Activated CD4-positive, alpha-beta T cell treated with anti-CD3 and anti-CD28 coated beads for 4 hours (primary cell): Measurements from ENCODE around the gene TIGD4.
"Not testable (repeated sequence)": the region's sequence is repeated elsewhere in the genome, so short reads cannot be mapped to it uniquely, and the experiment has no call there.

Experiments
- DNase-seq, 2 donors: peaks; one replicate each; pipeline ENCODE4 v3.0.0-alpha.2; 2020

TIGD4 gene

GRCh38 chr4:152778656-152779512, 646 bp downstream of the TIGD4 start:
- peak; percentile 23 to 30 for DNase-seq

DNA sequence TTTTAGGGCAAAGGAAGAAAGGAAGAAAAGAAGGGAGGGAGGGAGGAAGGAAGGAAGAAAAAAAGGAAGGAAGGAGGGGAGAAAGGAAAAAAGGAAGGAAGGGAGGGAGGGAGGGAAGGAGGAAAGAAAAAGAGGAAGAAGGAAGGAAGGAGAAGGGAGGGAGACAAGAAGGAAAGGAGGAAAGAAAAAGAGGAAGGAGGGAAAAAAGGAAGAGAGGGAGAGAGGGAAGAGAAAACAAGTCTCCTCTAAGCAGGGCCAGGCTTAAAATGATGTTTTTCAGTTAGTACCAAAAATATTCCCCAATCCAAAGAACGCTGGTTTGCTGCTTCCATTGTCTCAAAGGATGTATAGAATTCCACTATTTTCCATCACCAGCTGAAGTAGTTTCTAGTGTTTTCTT, 2.0 kb downstream of the TIGD4 start:
- no peak for DNase-seq

- DNase-seq = no peak
Observed at GRCh38 chr4:152776352-152776751, 3.2 kb downstream of the TIGD4 start.

DNA sequence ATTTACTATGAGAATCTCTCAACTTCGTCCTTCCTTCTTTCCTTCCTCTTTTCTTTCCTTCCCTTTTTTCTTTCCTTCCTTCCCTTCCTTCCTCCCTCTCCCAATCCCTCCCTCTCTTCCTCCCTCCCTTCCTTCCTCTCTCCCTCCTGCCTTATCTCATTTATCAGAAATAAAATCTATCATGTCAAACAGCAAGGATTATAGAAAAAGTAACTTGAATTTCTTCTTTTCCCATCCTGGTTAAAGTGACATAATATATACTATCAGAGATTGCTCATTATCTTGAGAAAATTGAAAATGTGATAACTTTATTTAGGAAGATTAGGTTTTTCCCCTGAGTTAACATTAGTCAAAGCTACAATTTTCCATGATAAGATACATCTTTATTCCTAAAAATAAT, 5.6 kb downstream of the TIGD4 start:
- DNase-seq = no peak

- no peak for DNase-seq
Observed at GRCh38 chr4:152773339-152773738, 6.2 kb downstream of the TIGD4 start.

GRCh38 chr4:152771741-152772533, 7.6 kb downstream of the TIGD4 start:
- no peak for DNase-seq

- not testable (repeated sequence) for DNase-seq
Observed at GRCh38 chr4:152765069-152765737, 14.3 kb downstream of the TIGD4 start.

- no peak for DNase-seq
Observed at GRCh38 chr4:152763796-152764195, 15.7 kb downstream of the TIGD4 start.

DNA sequence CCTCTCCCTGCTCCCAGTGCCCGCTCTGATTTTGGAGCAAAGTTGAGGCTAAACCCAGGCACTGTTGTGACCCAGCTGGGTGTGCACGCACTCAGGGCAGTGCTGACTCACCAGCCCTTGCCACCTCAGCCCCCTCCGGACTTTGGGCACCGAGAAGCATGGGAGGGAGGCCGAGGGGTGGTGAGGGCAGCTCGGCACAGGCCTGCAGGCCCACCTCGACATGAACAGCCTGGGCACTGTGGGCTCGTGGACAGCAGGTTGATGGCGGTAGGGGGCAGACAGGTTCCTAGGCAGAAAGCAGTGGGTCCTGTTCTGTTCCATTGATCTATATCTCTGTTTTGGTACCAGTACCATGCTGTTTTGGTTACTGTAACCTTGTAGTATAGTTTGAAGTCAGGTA, 30.9 kb downstream of the TIGD4 start:
- no peak for DNase-seq

- DNase-seq = no peak
Observed at GRCh38 chr4:152747444-152747843, 32.1 kb downstream of the TIGD4 start.

DNA sequence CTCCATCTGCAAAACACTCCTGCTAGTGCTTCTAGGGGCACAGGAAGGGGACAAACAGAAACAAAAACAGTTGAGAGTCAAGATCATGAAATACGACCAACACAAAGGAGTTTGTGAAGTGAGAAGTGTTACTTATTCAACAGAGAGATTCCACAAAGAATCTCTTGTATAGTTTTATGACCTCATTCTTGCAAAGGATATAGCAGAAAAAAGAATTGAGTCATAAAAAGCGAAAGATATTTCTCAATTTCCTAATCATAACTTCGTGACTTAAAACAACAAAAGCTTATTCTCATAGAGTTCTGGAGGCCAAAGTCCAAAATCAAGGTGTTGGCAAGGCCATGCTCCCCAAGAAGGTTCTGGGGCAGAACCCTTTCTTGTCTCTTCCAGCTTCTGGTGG, 40.7 kb downstream of the TIGD4 start:
- DNase-seq = no peak

DNA sequence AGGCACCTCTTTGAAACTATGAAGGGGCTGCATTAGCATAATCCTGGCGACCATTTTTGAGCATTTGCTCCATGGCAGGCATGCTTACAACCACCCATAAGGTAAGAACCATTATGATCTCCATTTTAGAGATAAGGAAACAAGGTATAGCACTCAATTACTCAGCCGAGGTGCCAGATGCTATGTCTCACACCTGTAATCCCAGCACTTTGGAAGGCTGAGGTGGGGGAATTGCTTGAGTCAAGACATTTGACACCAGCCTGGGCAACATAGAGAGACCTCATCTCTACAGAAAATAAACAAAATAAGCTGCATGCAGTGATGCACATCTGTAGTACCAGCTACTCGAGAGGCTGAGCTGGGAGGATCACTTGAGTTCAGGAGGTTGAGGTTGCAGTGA, 43.6 kb downstream of the TIGD4 start:
- no peak for DNase-seq

DNA sequence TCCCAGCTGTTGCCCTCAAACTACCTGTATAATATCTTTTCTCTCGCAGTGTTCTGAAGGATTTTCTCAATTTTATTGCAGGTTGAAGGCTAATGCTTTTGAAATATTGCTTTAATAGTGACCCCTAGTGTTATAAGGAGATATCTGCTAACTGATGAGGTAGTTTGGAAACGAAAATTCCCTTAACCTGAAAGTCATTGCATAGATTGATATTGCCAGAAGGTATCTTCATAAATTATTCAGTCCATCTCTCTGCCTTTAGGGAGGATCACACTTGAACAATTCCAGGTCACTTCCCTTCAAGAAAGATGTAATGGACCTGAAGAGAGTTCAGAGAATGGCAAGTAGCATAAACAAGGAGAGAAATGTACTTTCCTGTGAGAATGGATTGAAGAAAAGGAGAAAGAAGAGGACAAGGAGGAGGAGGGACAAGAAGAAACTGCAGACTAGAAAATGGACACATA, 44.1 kb downstream of the TIGD4 start:
- no peak for DNase-seq

GRCh38 chr4:152734699-152735050, 44.9 kb downstream of the TIGD4 start:
- DNase-seq = no peak

DNA sequence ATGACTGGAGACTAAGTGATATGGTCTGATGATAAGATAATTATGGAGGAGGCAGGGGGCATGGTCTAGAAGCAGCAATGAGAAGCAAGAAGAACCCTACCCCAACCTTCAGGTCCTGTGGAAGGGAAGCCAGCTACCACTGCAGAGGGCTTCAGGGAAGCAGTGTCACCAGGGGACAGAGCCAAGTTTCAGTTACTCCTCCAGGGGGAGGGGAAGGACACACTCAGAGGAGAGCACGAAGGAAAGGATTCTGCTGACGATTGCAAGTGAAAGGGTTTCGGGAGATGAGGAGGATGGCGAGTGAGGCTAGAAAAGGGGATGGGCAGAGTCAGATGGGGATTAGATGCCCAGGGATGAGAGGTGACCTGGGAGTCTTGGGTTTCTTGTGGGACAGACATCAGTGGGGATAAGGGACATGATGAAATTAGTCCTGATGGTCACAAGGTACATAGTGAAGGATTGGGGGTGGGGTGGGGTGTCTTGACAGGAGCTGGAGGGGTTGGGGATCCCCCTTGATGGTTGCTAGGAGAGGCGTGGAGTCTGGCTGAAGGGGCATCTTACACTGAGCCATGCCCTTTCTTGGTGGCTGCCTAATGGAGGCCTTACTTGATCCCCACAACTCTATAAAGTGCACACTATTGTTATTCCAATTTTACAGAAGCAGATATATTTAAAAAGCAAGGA, 45.4 kb downstream of the TIGD4 start:
- DNase-seq = no peak

DNA sequence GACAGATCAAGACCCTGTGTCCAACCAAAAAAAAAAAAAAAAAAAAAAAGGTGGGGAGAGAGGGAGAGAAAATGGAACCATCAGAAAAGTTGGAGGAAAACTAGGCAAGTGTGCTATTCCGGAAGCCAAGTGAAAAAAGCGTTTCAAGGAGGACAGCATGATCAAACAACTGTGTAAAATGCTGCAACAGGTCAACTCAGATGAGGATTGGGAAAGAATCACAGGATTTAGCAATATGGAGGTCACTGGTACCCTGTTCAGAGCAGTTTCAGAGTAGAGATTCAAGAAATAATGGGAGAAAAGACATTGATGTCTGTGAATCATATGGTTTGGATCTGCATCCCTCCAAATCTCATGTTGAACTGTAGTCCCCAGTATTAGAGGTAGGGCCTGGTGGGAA, 47.5 kb downstream of the TIGD4 start:
- no peak for DNase-seq

GRCh38 chr4:152729466-152729865, 50.1 kb downstream of the TIGD4 start:
- no peak for DNase-seq

DNA sequence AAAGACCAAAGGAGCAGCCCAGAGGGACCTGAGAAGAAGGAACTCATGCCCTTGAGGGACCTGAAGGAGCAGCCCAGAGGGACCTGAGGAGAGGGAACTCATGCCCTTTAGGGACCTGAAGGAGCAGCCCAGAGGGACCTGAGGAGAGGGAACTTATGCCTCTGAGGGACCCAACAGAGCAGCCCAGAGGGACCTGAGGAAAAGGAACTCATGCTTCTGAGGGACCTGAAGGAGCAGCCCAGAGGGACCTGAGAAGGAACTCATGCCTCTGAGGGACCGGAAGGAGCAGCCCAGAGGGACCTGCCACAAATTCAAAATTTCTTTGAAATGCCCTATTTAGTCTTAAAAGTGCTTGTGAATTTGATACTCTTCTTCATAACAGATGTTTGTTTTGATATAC, 51.2 kb downstream of the TIGD4 start:
- DNase-seq = no peak

DNA sequence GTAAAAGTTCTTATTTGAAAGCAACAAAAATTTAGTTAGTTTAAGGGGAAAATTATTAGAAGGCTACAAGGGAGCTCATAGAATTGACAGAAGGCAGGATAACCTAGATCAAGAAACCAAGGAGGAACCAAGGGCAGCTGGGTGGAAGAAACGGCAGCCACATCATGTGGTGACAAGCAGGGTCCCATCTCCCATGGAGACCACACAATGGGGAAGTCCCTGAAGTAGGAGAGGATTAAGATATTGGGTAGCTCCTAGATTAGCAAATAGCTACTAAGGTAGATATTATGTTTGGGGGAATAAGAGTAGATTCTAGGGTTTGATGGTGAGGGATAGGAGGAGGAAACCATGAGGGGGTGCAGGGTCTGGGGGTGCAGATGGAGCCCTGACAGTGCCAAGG, 51.7 kb downstream of the TIGD4 start:
- no peak for DNase-seq

DNA sequence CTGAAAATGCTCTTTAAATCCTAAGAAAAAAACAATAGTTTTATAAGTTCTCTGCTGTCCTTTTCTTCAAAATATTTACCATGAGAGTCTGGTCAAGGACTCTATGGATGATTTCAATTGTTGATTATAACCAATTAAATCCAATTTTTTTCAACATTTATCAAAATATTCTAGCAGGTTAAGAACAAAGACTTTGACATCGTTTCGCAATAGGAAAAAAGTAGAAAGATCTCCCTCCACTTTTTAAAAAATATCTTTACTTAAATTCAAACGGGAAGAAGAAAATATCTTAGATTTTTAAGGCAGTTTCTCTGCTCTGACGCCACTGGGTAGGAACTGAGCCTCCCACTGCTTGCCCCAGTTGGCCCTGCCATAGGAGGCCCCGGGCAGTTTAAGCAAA, 55.0 kb downstream of the TIGD4 start:
- no peak for DNase-seq

DNA sequence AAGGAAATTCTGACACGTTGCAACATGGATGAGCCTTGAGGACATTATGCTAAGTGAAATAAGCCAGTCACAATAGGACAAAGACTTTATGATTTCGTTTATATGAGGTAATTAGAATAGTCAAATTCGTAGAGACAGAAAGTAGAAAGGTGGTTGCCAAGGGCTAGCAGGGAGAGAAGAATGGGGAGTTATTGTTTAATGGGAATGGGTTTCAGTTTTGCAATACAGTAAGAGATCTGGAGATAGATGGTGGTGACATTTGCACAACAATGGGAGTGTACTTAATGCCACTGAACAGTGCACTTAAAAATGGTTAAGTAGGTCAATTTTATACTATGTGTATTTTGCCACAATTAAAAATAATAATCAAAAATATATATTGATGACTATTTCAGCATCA, 56.3 kb downstream of the TIGD4 start:
- no peak for DNase-seq

DNA sequence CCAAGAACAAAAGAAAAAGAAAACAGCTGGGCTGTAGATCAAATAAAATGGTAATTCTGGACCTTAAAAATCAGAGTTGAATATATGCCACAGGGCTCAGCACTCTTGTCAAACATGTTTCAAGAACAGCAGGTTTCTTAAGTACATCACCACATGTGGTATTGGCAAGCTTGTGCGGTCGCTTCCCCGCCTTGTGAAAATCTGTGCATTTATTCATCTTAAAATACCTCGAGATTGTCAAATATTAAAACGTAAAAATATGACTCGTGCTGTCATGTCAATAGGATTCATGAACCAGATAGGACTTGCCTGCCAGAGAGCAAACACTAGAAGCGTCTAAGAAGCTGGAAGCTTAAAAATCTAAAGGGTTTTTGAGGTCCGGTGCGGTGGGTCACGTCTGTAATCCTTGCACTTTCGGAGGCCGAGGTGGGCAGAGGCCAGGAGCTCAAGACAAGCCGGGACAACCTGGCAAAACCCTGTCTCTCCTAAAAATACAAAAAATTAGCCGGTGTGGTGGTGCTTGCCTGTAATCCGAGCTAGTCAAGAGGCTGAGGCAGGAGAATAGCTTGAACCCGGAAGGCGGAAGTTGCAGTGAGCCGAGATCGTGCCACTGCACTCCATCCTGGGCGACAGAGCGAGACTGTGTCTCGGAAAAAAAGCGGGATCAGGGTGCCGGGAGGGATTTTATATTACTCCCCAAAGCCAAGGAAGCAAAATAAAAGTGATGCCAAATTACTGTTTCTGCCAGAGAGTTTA, 59.6 kb downstream of the TIGD4 start:
- DNase-seq = no peak
